ENCODE results near the gene LRP1B.

DNA sequence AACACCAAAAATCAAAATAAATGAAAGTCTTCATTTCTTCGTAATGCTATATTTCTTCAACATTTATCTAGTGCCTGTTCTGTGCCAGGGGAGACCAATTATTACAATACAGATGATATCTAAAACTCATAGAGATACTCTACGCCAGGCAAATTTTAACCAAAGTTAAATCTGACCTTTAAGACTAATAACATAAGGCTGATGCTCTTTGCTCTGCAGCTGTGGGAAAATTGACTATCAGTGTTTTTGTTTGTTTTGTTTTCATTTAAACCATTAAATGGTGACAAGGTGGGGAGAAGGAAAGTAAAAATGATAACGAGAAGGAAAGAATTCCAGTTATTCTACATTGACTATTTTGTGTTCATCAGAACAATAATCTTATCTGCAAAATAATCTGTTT is 406.4 kb downstream of the LRP1B start:
- TF ChIP-seq, protein P1, sequence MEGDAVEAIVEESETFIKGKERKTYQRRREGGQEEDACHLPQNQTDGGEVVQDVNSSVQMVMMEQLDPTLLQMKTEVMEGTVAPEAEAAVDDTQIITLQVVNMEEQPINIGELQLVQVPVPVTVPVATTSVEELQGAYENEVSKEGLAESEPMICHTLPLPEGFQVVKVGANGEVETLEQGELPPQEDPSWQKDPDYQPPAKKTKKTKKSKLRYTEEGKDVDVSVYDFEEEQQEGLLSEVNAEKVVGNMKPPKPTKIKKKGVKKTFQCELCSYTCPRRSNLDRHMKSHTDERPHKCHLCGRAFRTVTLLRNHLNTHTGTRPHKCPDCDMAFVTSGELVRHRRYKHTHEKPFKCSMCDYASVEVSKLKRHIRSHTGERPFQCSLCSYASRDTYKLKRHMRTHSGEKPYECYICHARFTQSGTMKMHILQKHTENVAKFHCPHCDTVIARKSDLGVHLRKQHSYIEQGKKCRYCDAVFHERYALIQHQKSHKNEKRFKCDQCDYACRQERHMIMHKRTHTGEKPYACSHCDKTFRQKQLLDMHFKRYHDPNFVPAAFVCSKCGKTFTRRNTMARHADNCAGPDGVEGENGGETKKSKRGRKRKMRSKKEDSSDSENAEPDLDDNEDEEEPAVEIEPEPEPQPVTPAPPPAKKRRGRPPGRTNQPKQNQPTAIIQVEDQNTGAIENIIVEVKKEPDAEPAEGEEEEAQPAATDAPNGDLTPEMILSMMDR (IDR thresholded peaks at IDR 0.05) = no peak
- no peak for TF ChIP-seq POLR2A (IDR thresholded peaks at IDR 0.05)

Measured in right lobe of liver (tissue), 4 donors.